Dedifferentiated amniotic fluid mesenchymal stem cell (primary cell): ENCODE measurements around the gene HEXD.

Experiments
- DNase-seq: peaks from one replicate; pipeline ENCODE4 v3.0.0-alpha.2; 2016; ENCODE audit errors: extremely low spot score

Gene HEXD

GRCh38 chr17:82414548-82415281 is 3.4 kb upstream of the HEXD start:
- DNase-seq: peak; percentile 46

GRCh38 chr17:82415336-82415735 is 2.8 kb upstream of the HEXD start:
- DNase-seq: no peak

- DNase-seq: no peak
Measured at GRCh38 chr17:82415786-82416185, 2.4 kb upstream of the HEXD start.

- DNase-seq: no peak
Measured at GRCh38 chr17:82416264-82416663, 1.9 kb upstream of the HEXD start.

- no peak for DNase-seq
Measured at GRCh38 chr17:82416771-82417170, 1.4 kb upstream of the HEXD start.

- DNase-seq: no peak
Measured at GRCh38 chr17:82419540-82419939, 1.4 kb downstream of the HEXD start.

GRCh38 chr17:82424001-82424862 is 6.1 kb downstream of the HEXD start:
- DNase-seq: peak; percentile 15

- DNase-seq: no peak
Measured at GRCh38 chr17:82424863-82425159, 6.7 kb downstream of the HEXD start.

GRCh38 chr17:82428546-82428945 is 10.4 kb downstream of the HEXD start:
- DNase-seq: no peak

- no peak for DNase-seq
Measured at GRCh38 chr17:82429824-82430223, 11.7 kb downstream of the HEXD start.

GRCh38 chr17:82432017-82432416 is 13.9 kb downstream of the HEXD start:
- no peak for DNase-seq

- DNase-seq: no peak
Measured at GRCh38 chr17:82433560-82434215, 15.5 kb downstream of the HEXD start.

GRCh38 chr17:82434216-82434565 is 16.0 kb downstream of the HEXD start:
- DNase-seq: no peak

GRCh38 chr17:82435103-82435502 is 17.0 kb downstream of the HEXD start:
- DNase-seq: no peak

- DNase-seq: no peak
Measured at GRCh38 chr17:82435601-82436583, 17.7 kb downstream of the HEXD start.

GRCh38 chr17:82436601-82437324 is 18.6 kb downstream of the HEXD start:
- no peak for DNase-seq

- no peak for DNase-seq
Measured at GRCh38 chr17:82437325-82437668, 19.1 kb downstream of the HEXD start.

- DNase-seq: no peak
Measured at GRCh38 chr17:82438401-82439193, 20.4 kb downstream of the HEXD start.

- DNase-seq: no peak
Measured at GRCh38 chr17:82439194-82439828, 21.2 kb downstream of the HEXD start.
